Measurements from ENCODE around the gene CYTH2.

CYTH2 gene

DNA sequence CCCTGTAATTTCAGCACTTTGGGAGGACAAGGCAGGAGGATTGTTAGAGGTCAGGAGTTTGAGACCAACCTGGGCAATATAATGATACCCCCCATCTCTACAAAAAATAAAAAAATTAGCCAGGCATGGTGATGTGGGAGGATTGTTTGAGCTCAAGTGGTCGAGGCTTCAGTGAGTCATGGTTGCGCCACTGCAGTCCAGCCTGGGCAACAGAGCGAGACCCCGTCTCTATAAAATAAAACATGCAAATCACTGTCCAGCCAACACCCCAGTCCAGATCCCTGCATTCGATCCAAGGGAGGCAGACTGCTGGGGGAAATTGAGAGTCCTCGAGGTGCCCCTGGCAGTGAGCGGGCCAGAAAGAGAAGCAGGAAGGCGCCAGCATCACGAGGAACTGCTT is 7.0 kb downstream of the CYTH2 start:
- H3K9me2 ChIP-seq (replicated peaks; ENCODE audit: low read depth, low read length): no peaks in the 10 kb centered on the region
- H3F3A ChIP-seq (ENCODE audit: low read depth): no peaks in the 10 kb centered on the region; the same call in 1 of the 2 replicates
- H3K4me2 ChIP-seq (ENCODE audit: low read depth, low read length, poor library complexity, severe bottlenecking): no peak overlapping the region
- H3K4me1 ChIP-seq (ENCODE audit: insufficient read depth, low read length, poor library complexity, severe bottlenecking): no peaks in the 10 kb centered on the region
- no peaks in the 10 kb centered on the region for H3K27me3 ChIP-seq (ENCODE audit: insufficient read depth, low read length, poor library complexity, severe bottlenecking)
- H3K79me2 ChIP-seq (ENCODE audit: insufficient read depth, low read length): peaks cover 24% of the 10 kb centered on the region; the same call in 1 of the 2 replicates
- TF ChIP-seq CTCF (conservative IDR thresholded peaks at IDR 0.05; ENCODE audit: low read length) (no peak), EZH2phosphoT487 (IDR thresholded peaks at IDR 0.05; ENCODE audit: borderline replicate concordance) (no peak)
- H3K9me3 ChIP-seq (ENCODE audit: insufficient read depth, low read depth, low read length): no peaks in the 10 kb centered on the region
- H2AFZ ChIP-seq (ENCODE audit: low read length): no peak overlapping the region
- peaks cover 60% of the 10 kb centered on the region; the same call in 1 of the 2 replicates for H3K36me3 ChIP-seq (ENCODE audit: insufficient read depth, low read length)
- H4K20me1 ChIP-seq (ENCODE audit: insufficient read depth, low read length, poor library complexity, severe bottlenecking): peaks cover 17% of the 10 kb centered on the region
- no peak overlapping the region for H3K4me3 ChIP-seq (ENCODE audit: low read length, poor library complexity, severe bottlenecking)
- H3K9ac ChIP-seq (ENCODE audit: low read depth, low read length, poor library complexity, severe bottlenecking): no peak overlapping the region

DNA sequence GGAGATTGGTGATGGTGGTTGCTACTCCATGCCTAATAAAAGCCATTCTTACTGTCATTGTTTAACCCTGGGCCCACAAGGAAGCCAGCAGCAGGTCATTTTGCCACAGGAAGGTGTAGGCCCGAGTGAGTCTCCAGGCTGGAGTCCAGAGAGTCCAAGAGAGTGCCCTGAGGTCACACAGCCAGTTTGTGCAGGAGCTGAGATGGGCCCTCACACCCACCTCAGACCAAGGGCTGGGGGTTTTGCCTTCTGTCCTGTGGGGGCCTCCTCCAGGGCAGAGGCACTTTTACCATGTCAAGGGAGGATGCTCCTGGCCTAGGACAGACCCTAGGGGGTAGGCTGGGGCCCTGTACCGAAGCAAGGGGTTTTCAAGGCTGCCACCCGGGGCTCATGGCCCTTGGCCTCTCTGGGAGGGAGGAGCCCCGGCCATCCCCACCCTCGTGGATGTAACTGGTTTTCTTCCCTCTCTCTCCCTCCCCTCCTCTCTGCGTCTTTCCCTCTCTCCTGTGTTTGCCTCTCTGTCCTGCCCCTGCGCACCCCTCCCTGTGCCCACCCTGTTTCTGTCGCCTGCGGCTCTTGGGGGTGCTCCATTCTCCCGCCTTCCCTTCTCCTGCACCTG is 8.0 kb downstream of the CYTH2 start:
- Histone ChIP-seq H3K9me2 (replicated peaks; ENCODE audit: low read depth, low read length) (no peaks in the 10 kb centered on the region), H3K4me3 (ENCODE audit: low read length, poor library complexity, severe bottlenecking) (no peak overlapping the region), H4K20me1 (ENCODE audit: insufficient read depth, low read length, poor library complexity, severe bottlenecking) (peaks cover 9% of the 10 kb centered on the region), H3K9me3 (ENCODE audit: insufficient read depth, low read depth, low read length) (no peaks in the 10 kb centered on the region), H3F3A (ENCODE audit: low read depth) (no peaks in the 10 kb centered on the region; the same call in 1 of the 2 replicates), H3K36me3 (ENCODE audit: insufficient read depth, low read length) (peaks cover 50% of the 10 kb centered on the region; the same call in 1 of the 2 replicates), H3K9ac (ENCODE audit: low read depth, low read length, poor library complexity, severe bottlenecking) (no peak overlapping the region), H3K79me2 (ENCODE audit: insufficient read depth, low read length) (peaks cover 14% of the 10 kb centered on the region; the same call in 1 of the 2 replicates), H3K4me2 (ENCODE audit: low read depth, low read length, poor library complexity, severe bottlenecking) (no peak overlapping the region), H3K27me3 (ENCODE audit: insufficient read depth, low read length, poor library complexity, severe bottlenecking) (no peaks in the 10 kb centered on the region), H2AFZ (ENCODE audit: low read length) (no peak overlapping the region), H3K4me1 (ENCODE audit: insufficient read depth, low read length, poor library complexity, severe bottlenecking) (no peaks in the 10 kb centered on the region)
- TF ChIP-seq EZH2phosphoT487 (IDR thresholded peaks at IDR 0.05; ENCODE audit: borderline replicate concordance): no peak
- no peak for TF ChIP-seq CTCF (conservative IDR thresholded peaks at IDR 0.05; ENCODE audit: low read length)

- no peak overlapping the region for H3K4me3 ChIP-seq (ENCODE audit: low read length, poor library complexity, severe bottlenecking)
- peaks cover 47% of the 10 kb centered on the region; the same call in 1 of the 2 replicates for H3K36me3 ChIP-seq (ENCODE audit: insufficient read depth, low read length)
- H4K20me1 ChIP-seq (ENCODE audit: insufficient read depth, low read length, poor library complexity, severe bottlenecking): peaks cover 2% of the 10 kb centered on the region
- H3K9me3 ChIP-seq (ENCODE audit: insufficient read depth, low read depth, low read length): no peaks in the 10 kb centered on the region
- H3K27me3 ChIP-seq (ENCODE audit: insufficient read depth, low read length, poor library complexity, severe bottlenecking): no peaks in the 10 kb centered on the region
- no peak overlapping the region for H2AFZ ChIP-seq (ENCODE audit: low read length)
- H3K9me2 ChIP-seq (replicated peaks; ENCODE audit: low read depth, low read length): no peaks in the 10 kb centered on the region
- no peak overlapping the region for H3K9ac ChIP-seq (ENCODE audit: low read depth, low read length, poor library complexity, severe bottlenecking)
- H3K4me2 ChIP-seq (ENCODE audit: low read depth, low read length, poor library complexity, severe bottlenecking): no peak overlapping the region
- no peaks in the 10 kb centered on the region for H3K4me1 ChIP-seq (ENCODE audit: insufficient read depth, low read length, poor library complexity, severe bottlenecking)
- TF ChIP-seq EZH2phosphoT487 (IDR thresholded peaks at IDR 0.05; ENCODE audit: borderline replicate concordance) (no peak), CTCF (conservative IDR thresholded peaks at IDR 0.05; ENCODE audit: low read length) (no peak)
- peaks cover 9% of the 10 kb centered on the region; the same call in 1 of the 2 replicates for H3K79me2 ChIP-seq (ENCODE audit: insufficient read depth, low read length)
- no peaks in the 10 kb centered on the region; the same call in 1 of the 2 replicates for H3F3A ChIP-seq (ENCODE audit: low read depth)
Measured at GRCh38 chr19:48477698-48478338, 8.6 kb downstream of the CYTH2 start.

Measured in Loucy (cell line).